Panc1 (cell line): Measurements from ENCODE around the gene TLE3. TPM values are rescaled to one million over a fixed set of nuclear protein-coding genes. Genes with fewer than 3 reads are reported as not detected.

Experiments
- ATAC-seq: fragments of 200-7000 bp; cut with Tn5 transposase; 2 replicates; pipeline ENCODE4 v1.9.1; 2020; ENCODE audit warnings: mild to moderate bottlenecking, moderate library complexity
- BruUV-seq: library from RNA; stranded (reverse); fragments of 400-500 nt; replicated peaks from 2 replicates; lab custom pipeline; 2021; lab: Mats Ljungman, UMichigan
- CTCF ChIA-PET: fragments of 300-600 bp; sonication (Branson Sonifier 250); formaldehyde crosslinking; loops from one replicate; lab custom pipeline; 2022; ENCODE audit warnings: antibody characterized with exemption; lab: Charles Lee
- POLR2A ChIA-PET: fragments of 300-600 bp; sonication (Branson Sonifier 250); formaldehyde crosslinking; loops from one replicate; lab custom pipeline; 2022; ENCODE audit warnings: antibody characterized with exemption; lab: Charles Lee
- DNase-seq: peaks from one replicate; pipeline ENCODE4 v3.0.0-alpha.2; 2010; ENCODE audit warnings: low read depth, low spot score
- H3K27ac ChIP-seq: 2 replicates; pipeline ENCODE4 v1.5.1; 2011; ENCODE audit warnings: mild to moderate bottlenecking, low read length, inconsistent platforms
- H3K27me3 ChIP-seq: fragments of 200-500 bp; sonication (Bioruptor generic); 2 replicates; pipeline ENCODE4 v1.6.0; 2014; ENCODE audit warnings: low read length, inconsistent platforms; ENCODE audit not compliant: control insufficient read depth, insufficient read depth
- H3K36me3 ChIP-seq: fragments of 200-500 bp; sonication (Bioruptor generic); 2 replicates; pipeline ENCODE4 v1.5.1; 2014; ENCODE audit warnings: inconsistent platforms, mild to moderate bottlenecking, low read length, moderate library complexity; ENCODE audit not compliant: control insufficient read depth, insufficient read depth
- H3K4me1 ChIP-seq: 2 replicates; pipeline ENCODE4 v1.5.1; 2011; ENCODE audit warnings: inconsistent platforms, mild to moderate bottlenecking, low read length, moderate library complexity; ENCODE audit not compliant: control insufficient read depth, insufficient read depth
- H3K4me3 ChIP-seq, 2 experiments: 2 replicates each; pipeline ENCODE4 v1.5.1; 2011 to 2012; ENCODE audit warnings: low read depth in 2 of 2, low read length in 2 of 2, mild to moderate bottlenecking in 2 of 2, inconsistent platforms in 1 of 2, moderate library complexity in 1 of 2
- H3K9me3 ChIP-seq: fragments of 200-500 bp; sonication (Bioruptor generic); 2 replicates; pipeline ENCODE4 v1.5.1; 2014; ENCODE audit warnings: low read depth, mild to moderate bottlenecking, inconsistent platforms, low read length, moderate library complexity; ENCODE audit not compliant: control insufficient read depth, insufficient read depth
- POLR2AphosphoS5 ChIP-seq: IDR thresholded peaks from 2 replicates; pipeline ENCODE4 v1.6.1; 2012; ENCODE audit warnings: mild to moderate bottlenecking, low read depth, low read length, moderate library complexity
- SIN3A ChIP-seq: IDR thresholded peaks from 2 replicates; pipeline ENCODE4 v1.6.1; 2012; ENCODE audit warnings: low read depth, mild to moderate bottlenecking, low read length, moderate library complexity, borderline replicate concordance; ENCODE audit not compliant: insufficient read depth
- TCF7L2 ChIP-seq: IDR thresholded peaks from 2 replicates; pipeline ENCODE4 v1.6.1; 2011; ENCODE audit warnings: mild to moderate bottlenecking, low read depth, low read length, inconsistent platforms
- in situ Hi-C: cut with HindIII; loops from 2 replicates; pipeline ENCODE4 v1.10.0; 2016; ENCODE audit warnings: low sequenced_read_pairs, low pct_unique_long_range_greater_than_20kb
- intact Hi-C: fragments of 100-400 bp; cut with micrococcal nuclease; formaldehyde crosslinking; loops from one replicate; pipeline ENCODE4 v1.10.0; 2022; ENCODE audit not compliant: unreplicated experiment
- total RNA-seq: library from RNA; stranded (reverse); gene quantifications from one replicate; pipeline ENCODE4 v1.2.1, GENCODE V29; 2021; ENCODE audit not compliant: unreplicated experiment
- TF ChIP-seq, protein P1 (sequence below): fragments of 450-650 bp; IDR thresholded peaks from 2 replicates; pipeline ENCODE4 v1.5.1; 2017; ENCODE audit warnings: mild to moderate bottlenecking
- TF ChIP-seq, protein P2 (sequence below), 2 experiments: IDR thresholded peaks; 2 replicates each; pipeline ENCODE4 v1.6.1; 2011 to 2012; ENCODE audit warnings: low read depth in 2 of 2, control low read depth in 1 of 2, low read length in 1 of 2, mild to moderate bottlenecking in 1 of 2, moderate library complexity in 1 of 2; ENCODE audit not compliant: insufficient read depth in 1 of 2

Gene TLE3
- total RNA-seq, 1 experiment from 2014 or later: 132 TPM

- no peak overlapping the region for H3K27ac ChIP-seq
- peaks cover 22% of the 10 kb centered on the region for H3K36me3 ChIP-seq
- no peaks in the 10 kb centered on the region for H3K9me3 ChIP-seq
- peaks cover 3% of the 10 kb centered on the region; the same call in 1 of the 2 replicates for H3K4me1 ChIP-seq
- no peak for DNase-seq
- no peak for TF ChIP-seq POLR2AphosphoS5
- TF ChIP-seq, protein P1, sequence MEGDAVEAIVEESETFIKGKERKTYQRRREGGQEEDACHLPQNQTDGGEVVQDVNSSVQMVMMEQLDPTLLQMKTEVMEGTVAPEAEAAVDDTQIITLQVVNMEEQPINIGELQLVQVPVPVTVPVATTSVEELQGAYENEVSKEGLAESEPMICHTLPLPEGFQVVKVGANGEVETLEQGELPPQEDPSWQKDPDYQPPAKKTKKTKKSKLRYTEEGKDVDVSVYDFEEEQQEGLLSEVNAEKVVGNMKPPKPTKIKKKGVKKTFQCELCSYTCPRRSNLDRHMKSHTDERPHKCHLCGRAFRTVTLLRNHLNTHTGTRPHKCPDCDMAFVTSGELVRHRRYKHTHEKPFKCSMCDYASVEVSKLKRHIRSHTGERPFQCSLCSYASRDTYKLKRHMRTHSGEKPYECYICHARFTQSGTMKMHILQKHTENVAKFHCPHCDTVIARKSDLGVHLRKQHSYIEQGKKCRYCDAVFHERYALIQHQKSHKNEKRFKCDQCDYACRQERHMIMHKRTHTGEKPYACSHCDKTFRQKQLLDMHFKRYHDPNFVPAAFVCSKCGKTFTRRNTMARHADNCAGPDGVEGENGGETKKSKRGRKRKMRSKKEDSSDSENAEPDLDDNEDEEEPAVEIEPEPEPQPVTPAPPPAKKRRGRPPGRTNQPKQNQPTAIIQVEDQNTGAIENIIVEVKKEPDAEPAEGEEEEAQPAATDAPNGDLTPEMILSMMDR: no peak
- TF ChIP-seq TCF7L2: no peak
- TF ChIP-seq, protein P2, sequence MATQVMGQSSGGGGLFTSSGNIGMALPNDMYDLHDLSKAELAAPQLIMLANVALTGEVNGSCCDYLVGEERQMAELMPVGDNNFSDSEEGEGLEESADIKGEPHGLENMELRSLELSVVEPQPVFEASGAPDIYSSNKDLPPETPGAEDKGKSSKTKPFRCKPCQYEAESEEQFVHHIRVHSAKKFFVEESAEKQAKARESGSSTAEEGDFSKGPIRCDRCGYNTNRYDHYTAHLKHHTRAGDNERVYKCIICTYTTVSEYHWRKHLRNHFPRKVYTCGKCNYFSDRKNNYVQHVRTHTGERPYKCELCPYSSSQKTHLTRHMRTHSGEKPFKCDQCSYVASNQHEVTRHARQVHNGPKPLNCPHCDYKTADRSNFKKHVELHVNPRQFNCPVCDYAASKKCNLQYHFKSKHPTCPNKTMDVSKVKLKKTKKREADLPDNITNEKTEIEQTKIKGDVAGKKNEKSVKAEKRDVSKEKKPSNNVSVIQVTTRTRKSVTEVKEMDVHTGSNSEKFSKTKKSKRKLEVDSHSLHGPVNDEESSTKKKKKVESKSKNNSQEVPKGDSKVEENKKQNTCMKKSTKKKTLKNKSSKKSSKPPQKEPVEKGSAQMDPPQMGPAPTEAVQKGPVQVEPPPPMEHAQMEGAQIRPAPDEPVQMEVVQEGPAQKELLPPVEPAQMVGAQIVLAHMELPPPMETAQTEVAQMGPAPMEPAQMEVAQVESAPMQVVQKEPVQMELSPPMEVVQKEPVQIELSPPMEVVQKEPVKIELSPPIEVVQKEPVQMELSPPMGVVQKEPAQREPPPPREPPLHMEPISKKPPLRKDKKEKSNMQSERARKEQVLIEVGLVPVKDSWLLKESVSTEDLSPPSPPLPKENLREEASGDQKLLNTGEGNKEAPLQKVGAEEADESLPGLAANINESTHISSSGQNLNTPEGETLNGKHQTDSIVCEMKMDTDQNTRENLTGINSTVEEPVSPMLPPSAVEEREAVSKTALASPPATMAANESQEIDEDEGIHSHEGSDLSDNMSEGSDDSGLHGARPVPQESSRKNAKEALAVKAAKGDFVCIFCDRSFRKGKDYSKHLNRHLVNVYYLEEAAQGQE (IDR thresholded peaks at IDR 0.05; ENCODE audit: insufficient read depth in 1 of 2, low read depth in 2 of 2, low read length in 1 of 2): no peak
- no peak for TF ChIP-seq SIN3A
- no peaks in the 10 kb centered on the region for H3K27me3 ChIP-seq
- intact Hi-C loops (no loop called here), in situ Hi-C loops (no loop called here)
- no peak overlapping the region for H3K4me3 ChIP-seq
- no TSS peak for BruUV-seq
- POLR2A ChIA-PET: no interaction called here
- CTCF ChIA-PET: no interaction called here
- 0 out of 2 replicates have a peak, but pooled peaks have one; percentile 18 for ATAC-seq
These were observed 42.1 kb downstream of the TLE3 start for GRCh38 chr15:70055601-70056051.

GRCh38 chr15:70054884-70055387, 42.8 kb downstream of the TLE3 start:
- Histone ChIP-seq H3K4me1 (peaks cover 3% of the 10 kb centered on the region; the same call in 1 of the 2 replicates), H3K9me3 (no peaks in the 10 kb centered on the region), H3K4me3 (no peak overlapping the region), H3K36me3 (peaks cover 21% of the 10 kb centered on the region), H3K27ac (no peak overlapping the region), H3K27me3 (no peaks in the 10 kb centered on the region)
- no peak for DNase-seq
- TF ChIP-seq, protein P1: no peak
- TF ChIP-seq SIN3A: no peak
- in situ Hi-C loops: no loop called here
- intact Hi-C loops: no loop called here
- no peak for ATAC-seq
- CTCF ChIA-PET: no interaction called here
- BruUV-seq: no TSS peak
- POLR2A ChIA-PET: no interaction called here
